Activated T-cell treated with anti-CD3 and anti-CD28 coated beads, Interleukin-2, amount 50 U/mL, for 24 hours (primary cell): ENCODE data around the gene PSME1.

Experiments used
- DNase-seq: peaks from one replicate; pipeline ENCODE4 v3.0.0-alpha.2; 2020
- H3K27ac Mint-ChIP-seq: 2 replicates; pipeline ENCODE4 v1.8.0; 2020; ENCODE audit warnings: mild to moderate bottlenecking, mixed read lengths
- H3K27me3 Mint-ChIP-seq: 2 replicates; pipeline ENCODE4 v1.8.0; 2020; ENCODE audit warnings: mixed read lengths
- H3K36me3 Mint-ChIP-seq: 2 replicates; pipeline ENCODE4 v1.8.0; 2020; ENCODE audit warnings: low read depth, mixed read lengths
- H3K4me1 Mint-ChIP-seq: 2 replicates; pipeline ENCODE4 v1.8.0; 2020; ENCODE audit warnings: low read depth, mixed read lengths
- H3K4me3 Mint-ChIP-seq: 2 replicates; pipeline ENCODE4 v1.8.0; 2020; ENCODE audit warnings: mild to moderate bottlenecking, moderate library complexity, mixed read lengths
- H3K9me3 Mint-ChIP-seq: 2 replicates; pipeline ENCODE4 v1.8.0; 2020; ENCODE audit warnings: mixed read lengths

PSME1 gene

DNA sequence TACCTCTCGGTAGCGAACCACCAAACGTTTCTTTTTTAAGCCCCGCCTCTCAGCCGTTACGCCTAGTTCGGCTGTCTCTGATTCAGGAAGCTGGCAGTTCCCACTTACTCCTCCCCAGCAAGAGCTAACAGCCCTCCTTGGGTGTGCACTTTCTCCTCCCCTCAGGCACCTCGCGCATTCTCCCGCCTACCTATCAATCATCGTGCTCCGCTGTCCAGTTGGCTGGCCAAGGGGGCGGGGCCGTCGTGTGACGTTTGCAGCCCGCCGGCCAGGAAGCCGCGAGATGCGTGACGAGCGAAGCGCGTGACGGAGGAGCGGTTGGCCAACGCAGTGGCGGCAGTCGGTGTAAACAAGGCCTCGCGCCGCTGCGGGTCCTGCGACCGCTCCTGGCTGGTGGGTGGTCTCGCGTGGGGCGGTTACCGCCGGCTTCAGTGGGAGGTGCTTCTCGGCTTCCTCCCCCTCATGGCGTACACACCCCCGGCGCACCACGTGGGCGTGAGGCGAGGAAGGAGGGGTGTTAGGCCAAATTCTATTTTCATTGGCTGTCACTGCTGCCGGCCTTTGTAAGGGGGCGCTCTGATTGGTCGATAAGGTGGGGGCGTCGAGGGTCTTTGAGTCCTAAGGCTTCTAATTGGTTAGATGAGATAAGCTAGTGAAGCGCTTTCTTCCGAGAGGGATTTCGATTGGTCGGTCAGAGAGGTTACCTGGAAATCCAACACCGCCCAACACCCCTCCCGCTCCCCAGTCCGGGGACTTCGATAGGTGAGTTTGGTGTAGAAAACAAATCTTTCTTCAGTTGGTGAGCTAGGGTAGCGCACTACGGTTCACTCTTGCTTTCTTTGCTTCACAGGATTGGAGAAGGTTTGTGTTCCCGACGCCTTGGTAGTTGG lies 21.2 kb upstream of the PSME1 start, which contains the start of the genes DCAF11 and NRL:
DCAF11 (plus strand) TSS at position 246 of the 890 bp plus-strand sequence. CDS start 818 bp downstream, outside the sequence.
NRL (minus strand) TSS at position 418 of the 890 bp plus-strand sequence. CDS start 32,101 bp downstream, outside the sequence.
- Mint-ChIP-seq H3K27me3 (no peaks in the 10 kb centered on the region), H3K9me3 (no peaks in the 10 kb centered on the region), H3K36me3 (peaks cover 58% of the 10 kb centered on the region), H3K4me3 (peak within 1 kb of the TSS; percentile 90), H3K27ac (peak within 1 kb of the TSS; percentile 99), H3K4me1 (peaks cover 27% of the 10 kb centered on the region)
- DNase-seq = peak; percentile 98

DNA sequence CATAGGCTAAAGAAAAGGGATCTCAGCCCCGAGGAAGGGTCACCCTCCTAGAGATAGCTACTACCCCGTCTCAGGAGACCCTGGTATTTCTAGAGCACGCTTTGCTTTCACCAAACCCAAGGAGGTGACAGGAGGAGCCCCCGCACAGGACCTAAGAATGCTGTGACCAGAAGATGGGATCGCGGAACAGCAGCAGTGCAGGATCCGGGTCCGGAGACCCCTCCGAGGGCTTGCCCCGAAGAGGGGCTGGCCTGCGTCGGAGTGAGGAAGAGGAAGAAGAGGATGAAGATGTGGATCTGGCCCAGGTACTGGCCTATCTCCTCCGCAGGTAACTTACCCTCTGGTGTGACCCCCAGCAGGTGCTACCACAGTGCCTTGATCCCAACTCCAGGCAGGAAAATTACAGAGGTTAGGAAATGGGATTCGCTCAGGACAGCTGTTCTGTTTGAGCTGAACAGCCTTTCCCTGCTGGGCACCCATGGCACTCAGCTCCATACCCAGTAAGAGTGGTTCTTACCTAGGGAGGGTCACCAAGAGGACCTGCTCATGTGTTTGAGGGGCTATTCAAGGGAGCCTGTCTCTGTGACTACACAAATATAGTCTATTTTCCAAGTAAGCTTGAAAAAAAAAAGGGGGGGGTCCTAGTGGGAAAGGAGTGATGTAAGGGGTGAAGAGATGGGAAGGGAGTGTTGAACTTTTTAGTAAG lies 20.4 kb upstream of the PSME1 start:
- no peaks in the 10 kb centered on the region for H3K9me3 Mint-ChIP-seq
- DNase-seq = no peak
- H3K27me3 Mint-ChIP-seq = no peaks in the 10 kb centered on the region
- peaks cover 25% of the 10 kb centered on the region for H3K4me1 Mint-ChIP-seq
- H3K4me3 Mint-ChIP-seq = peak overlapping the region; percentile 90
- peak overlapping the region; percentile 99 for H3K27ac Mint-ChIP-seq
- peaks cover 62% of the 10 kb centered on the region for H3K36me3 Mint-ChIP-seq

DNA sequence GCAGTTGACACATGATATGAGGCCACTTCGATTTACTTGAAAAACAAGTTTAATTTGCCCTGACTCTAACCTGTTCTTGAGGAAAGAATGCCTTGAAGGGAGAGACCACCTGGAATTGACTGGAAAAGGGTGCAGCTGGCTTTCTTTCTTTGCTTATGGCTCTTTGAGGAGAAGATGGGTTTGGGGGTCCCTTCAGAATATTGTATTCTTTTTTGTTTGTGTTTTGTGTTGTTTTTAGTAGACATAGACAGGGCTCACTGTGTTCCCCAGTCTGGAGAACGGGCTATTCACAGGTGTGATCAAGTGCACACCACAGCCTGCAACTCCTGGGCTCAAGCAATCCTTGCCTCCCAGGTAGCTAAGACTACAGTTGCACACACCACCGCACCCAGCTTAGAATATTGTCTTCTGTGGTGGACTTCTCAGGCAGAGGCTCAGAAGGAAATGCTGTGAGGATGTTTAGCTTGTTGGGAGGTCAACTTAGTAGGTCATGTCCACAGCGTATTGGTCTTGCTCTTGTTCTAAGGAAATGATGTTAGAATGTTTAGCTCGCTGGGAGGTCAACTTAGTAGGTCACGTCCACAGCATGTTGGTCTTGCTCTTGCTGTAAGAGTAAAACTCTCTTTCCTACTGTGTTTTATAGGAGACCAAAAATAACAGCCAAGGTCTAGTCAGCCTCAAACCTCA lies 19.7 kb upstream of the PSME1 start:
- Mint-ChIP-seq H3K4me1 (peaks cover 24% of the 10 kb centered on the region), H3K27ac (peak overlapping the region; percentile 99), H3K4me3 (peak overlapping the region; percentile 90), H3K27me3 (no peaks in the 10 kb centered on the region), H3K9me3 (no peaks in the 10 kb centered on the region), H3K36me3 (peaks cover 69% of the 10 kb centered on the region)
- DNase-seq = no peak

DNA sequence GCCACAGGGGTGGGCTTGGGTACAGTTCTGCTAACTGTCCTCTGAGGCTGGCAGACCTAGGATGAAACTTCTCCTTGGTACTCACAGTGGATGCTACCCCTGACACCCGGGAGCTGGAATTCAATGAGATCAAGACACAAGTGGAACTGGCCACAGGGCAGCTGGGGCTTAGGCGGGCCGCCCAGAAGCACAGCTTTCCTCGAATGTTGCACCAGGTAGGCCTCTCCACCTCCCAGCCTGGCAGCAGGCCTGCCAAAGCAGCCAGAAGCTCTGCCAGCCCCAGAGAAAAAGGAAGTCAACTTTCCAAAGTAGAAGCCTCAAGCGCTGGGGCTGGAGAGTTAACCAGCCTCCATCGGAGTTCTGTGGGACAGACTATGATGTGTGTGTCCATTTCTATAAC lies 18.8 kb upstream of the PSME1 start:
- Mint-ChIP-seq H3K4me1 (peaks cover 24% of the 10 kb centered on the region), H3K36me3 (peaks cover 78% of the 10 kb centered on the region), H3K4me3 (no peak overlapping the region), H3K27me3 (no peaks in the 10 kb centered on the region), H3K9me3 (no peaks in the 10 kb centered on the region), H3K27ac (no peak overlapping the region)
- DNase-seq = no peak

DNA sequence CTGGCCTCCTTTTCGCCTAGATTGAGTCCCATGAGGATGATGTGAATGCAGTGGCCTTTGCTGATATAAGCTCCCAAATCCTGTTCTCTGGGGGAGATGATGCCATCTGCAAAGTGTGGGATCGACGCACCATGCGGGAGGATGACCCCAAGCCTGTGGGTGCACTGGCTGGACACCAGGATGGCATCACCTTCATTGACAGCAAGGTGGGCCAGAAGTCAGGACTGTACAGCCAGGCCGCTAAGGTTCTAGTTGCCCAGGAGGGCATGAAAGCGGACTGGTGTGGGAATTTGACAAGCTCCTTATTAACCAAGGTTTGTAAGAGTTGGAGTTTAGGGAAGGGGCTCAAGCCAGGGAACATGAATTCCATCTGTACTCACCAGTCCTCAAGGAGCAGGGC lies 16.3 kb upstream of the PSME1 start:
- Mint-ChIP-seq H3K4me1 (peaks cover 24% of the 10 kb centered on the region), H3K36me3 (peaks cover 89% of the 10 kb centered on the region), H3K9me3 (no peaks in the 10 kb centered on the region), H3K27ac (no peak overlapping the region), H3K27me3 (no peaks in the 10 kb centered on the region), H3K4me3 (no peak overlapping the region)
- DNase-seq = no peak

DNA sequence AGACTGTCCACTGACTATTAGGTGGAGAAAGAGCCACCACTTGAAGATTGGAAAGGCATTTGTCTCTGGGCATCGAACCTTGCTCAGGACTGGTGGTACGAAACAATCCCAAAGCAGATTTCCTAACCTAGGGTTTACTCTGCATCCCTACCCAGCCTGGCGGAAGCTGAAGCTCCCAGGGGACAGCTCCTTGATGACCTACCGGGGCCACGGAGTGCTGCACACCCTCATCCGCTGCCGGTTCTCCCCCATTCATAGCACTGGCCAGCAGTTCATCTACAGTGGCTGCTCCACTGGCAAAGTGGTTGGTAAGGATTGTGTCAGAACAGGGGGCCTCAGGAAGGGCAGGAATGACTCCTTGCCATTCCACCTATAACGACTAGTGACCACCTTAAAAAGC lies 14.8 kb upstream of the PSME1 start:
- no peak for DNase-seq
- Mint-ChIP-seq H3K4me1 (peaks cover 10% of the 10 kb centered on the region), H3K9me3 (no peaks in the 10 kb centered on the region), H3K36me3 (peaks cover 80% of the 10 kb centered on the region), H3K27ac (no peak overlapping the region), H3K27me3 (no peaks in the 10 kb centered on the region), H3K4me3 (no peak overlapping the region)

DNA sequence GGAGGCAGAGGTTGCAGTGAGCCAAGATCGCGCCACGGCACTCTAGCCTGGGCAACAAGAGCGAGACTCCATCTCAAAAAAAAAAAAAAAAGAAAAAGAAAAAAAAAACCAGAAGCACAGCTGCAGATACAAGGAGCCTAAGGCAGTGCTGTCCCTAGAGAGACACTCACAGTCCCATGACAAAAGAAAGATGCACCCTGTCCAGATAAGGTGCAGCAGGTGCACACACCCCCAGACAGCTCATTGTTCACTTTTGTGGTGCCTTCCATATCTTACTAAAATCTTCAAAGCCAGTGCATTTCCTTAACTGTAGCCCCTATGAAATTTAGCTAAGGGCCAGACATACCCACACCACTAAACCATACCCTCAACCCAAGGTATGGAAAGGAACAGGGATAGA lies 13.6 kb upstream of the PSME1 start:
- no peaks in the 10 kb centered on the region for H3K4me1 Mint-ChIP-seq
- DNase-seq = no peak
- no peaks in the 10 kb centered on the region for H3K9me3 Mint-ChIP-seq
- no peak overlapping the region for H3K4me3 Mint-ChIP-seq
- peaks cover 69% of the 10 kb centered on the region for H3K36me3 Mint-ChIP-seq
- peak overlapping the region; percentile 37 for H3K27ac Mint-ChIP-seq
- H3K27me3 Mint-ChIP-seq = no peaks in the 10 kb centered on the region

DNA sequence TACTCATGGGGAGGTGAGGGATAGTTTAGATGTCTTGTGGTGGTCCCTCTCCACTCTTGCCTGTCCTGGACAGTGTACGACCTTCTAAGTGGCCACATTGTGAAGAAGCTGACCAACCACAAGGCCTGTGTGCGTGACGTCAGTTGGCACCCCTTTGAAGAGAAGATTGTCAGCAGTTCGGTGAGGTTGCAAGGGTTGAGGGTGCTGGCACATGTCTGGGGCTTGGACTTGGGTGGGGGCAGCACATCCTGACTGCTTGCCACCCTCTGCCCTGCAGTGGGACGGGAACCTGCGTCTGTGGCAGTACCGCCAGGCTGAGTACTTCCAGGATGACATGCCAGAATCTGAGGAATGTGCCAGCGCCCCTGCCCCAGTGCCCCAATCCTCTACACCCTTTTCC lies 13.1 kb upstream of the PSME1 start:
- peaks cover 65% of the 10 kb centered on the region for H3K36me3 Mint-ChIP-seq
- no peaks in the 10 kb centered on the region for H3K27me3 Mint-ChIP-seq
- no peak overlapping the region for H3K4me3 Mint-ChIP-seq
- H3K4me1 Mint-ChIP-seq = peaks cover 1% of the 10 kb centered on the region
- H3K27ac Mint-ChIP-seq = no peak overlapping the region
- H3K9me3 Mint-ChIP-seq = no peaks in the 10 kb centered on the region
- no peak for DNase-seq

DNA sequence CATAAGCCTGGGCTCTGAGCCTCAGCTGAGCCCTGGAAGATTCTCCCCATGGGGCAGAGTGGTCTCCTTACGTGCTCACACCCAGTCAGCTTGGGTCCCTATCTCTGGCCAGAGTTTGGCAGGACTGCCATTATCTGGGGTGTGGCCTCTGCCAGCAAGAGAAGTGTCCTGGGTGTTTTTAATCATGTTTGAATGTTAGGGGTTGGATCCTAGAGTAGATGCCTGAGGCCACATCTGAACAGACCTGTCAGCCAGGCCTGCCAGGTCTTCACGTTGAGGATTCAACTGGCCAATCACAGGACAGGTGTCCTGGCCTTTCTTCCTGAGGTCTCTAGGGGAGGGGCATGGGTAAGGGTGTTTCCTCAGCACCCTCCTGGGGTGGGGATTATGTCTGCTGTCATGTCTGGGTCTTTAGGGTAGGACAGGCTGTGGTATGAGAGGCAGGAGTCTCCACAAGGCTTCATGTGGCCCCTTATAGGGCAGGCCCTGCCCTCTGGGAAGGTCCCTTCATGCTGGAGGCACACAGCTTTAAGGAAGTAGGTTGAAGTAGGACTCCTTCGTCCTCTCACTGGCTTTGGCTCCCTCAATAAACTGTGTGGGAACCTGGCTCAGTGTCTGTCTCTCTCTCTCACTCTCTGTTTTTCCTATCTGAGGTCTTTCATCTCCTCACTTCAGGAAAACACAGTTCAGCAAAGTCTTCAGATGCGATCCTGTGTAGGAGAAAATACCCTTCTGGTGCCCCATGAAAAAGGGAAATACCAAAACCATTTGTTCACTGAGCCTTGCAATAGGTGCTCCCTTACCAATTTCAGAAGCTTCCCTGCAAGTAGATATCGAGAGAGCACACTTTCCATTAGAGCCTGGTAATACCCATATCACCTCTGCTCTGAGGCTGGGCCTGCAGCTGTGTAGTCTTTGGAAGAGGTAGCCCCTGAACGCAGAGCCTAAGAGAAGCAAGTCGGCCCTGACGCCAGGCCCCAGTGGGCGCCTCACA lies 12.3 kb upstream of the PSME1 start:
- Mint-ChIP-seq H3K36me3 (peaks cover 56% of the 10 kb centered on the region), H3K4me3 (no peak overlapping the region)

DNA sequence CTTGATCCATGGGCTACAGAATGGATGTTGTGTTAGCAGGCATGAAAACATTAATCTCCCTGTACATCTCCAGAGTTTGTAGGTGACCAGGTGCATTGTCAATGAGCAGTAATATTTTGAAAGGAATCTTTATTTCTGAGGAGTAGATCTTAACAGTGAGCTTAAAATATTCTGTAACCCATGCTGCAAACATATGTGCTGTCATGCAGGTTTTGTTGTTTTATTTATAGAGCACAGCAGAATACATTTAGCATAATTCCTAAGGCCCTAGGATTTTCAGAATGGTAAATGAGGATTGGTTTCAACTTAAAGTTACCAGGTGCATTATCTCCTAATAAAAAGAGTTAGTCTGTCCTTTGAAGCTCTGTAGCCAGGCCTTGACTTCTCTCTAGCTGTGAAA lies 9.1 kb upstream of the PSME1 start:
- no peak overlapping the region for H3K27ac Mint-ChIP-seq
- DNase-seq = no peak
- no peaks in the 10 kb centered on the region for H3K9me3 Mint-ChIP-seq
- H3K4me3 Mint-ChIP-seq = no peak overlapping the region
- peaks cover 28% of the 10 kb centered on the region for H3K36me3 Mint-ChIP-seq
- H3K4me1 Mint-ChIP-seq = peaks cover 6% of the 10 kb centered on the region
- no peaks in the 10 kb centered on the region for H3K27me3 Mint-ChIP-seq

More for the DNA sequence above, 12.3 kb upstream of the PSME1 start:
- peak overlapping the region; percentile 74 for H3K27ac Mint-ChIP-seq
- no peak for DNase-seq
- no peaks in the 10 kb centered on the region for H3K27me3 Mint-ChIP-seq
- no peaks in the 10 kb centered on the region for H3K9me3 Mint-ChIP-seq
- peaks cover 3% of the 10 kb centered on the region for H3K4me1 Mint-ChIP-seq

DNA sequence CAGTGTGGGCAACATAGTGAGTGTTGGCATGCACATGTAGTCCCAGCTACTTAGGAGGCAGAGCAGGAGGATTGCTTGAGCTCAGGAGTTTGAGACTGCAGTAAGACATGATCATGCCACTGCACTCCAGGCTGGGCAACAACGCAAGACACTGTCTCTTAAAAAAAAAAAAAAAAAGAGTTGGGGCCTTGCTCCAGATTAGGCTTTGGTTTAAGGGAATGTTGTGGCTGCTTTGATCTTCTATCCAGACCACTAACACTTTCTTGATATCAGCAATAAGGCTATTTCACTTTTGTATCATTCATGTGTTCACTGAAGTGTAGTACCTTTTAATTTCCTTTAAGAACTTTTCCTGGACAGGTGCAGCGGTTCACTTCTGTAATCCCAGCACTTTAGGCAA lies 8.3 kb upstream of the PSME1 start:
- no peak overlapping the region for H3K4me3 Mint-ChIP-seq
- no peaks in the 10 kb centered on the region for H3K27me3 Mint-ChIP-seq
- no peak for DNase-seq
- peaks cover 13% of the 10 kb centered on the region for H3K4me1 Mint-ChIP-seq
- H3K27ac Mint-ChIP-seq = no peak overlapping the region
- peaks cover 21% of the 10 kb centered on the region for H3K36me3 Mint-ChIP-seq
- no peaks in the 10 kb centered on the region for H3K9me3 Mint-ChIP-seq

DNA sequence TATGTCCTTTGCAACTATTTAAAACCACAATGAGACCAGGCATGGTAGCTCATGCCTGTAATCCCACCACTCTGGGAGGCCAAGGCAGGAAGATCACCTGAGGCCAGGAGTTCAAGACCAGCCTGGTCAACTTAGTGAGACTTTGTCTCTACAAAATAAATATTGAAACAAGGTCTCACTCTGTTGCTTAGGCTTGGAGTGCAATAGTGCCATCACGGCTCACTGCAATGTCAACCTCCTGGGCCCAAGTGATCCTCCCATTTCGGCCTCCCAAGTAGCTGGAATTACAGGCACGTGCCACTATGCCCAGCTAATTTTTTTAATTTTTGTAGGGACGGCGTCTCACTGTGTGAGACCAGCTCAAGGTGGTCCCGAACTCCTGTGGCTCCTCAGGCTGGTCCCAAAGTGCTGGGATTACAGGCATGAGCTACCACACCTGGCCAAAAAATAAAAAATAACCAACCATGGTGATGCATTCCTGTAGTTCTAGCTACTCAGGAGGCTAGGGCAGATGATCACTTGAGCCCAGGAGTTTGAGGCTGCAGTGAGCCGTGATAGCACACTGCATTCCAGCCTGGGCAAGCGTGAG lies 6.5 kb upstream of the PSME1 start:
- no peak for DNase-seq
- Mint-ChIP-seq H3K27me3 (no peaks in the 10 kb centered on the region), H3K9me3 (no peaks in the 10 kb centered on the region), H3K4me1 (peaks cover 18% of the 10 kb centered on the region), H3K36me3 (peaks cover 4% of the 10 kb centered on the region), H3K4me3 (no peak overlapping the region), H3K27ac (no peak overlapping the region)

DNA sequence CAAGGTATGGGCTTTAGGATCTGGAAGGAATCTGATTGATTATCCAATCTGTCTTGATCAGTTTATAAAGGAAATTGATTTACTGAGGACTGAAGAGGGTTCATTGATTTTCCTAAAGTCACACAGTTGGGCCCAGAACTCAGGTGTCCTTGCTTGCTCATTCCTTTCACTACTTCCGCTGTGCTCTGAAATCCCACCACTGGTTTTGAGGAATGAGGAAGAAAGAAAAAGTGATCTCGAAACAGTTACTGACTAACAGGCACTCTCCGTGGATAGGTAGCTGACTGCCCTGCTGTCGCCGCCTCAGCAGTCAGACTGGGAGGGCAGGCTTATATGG lies 5.6 kb upstream of the PSME1 start, which contains the start of gene FITM1:
FITM1 (plus strand) TSS at position 280 of the 337 bp plus-strand sequence. CDS start 905 bp downstream, outside the sequence.
- peaks cover under 1% of the 10 kb centered on the region for H3K36me3 Mint-ChIP-seq
- DNase-seq = no peak
- no peak within 1 kb of the TSS for H3K4me3 Mint-ChIP-seq
- no peaks in the 10 kb centered on the region for H3K9me3 Mint-ChIP-seq
- H3K27ac Mint-ChIP-seq = no peak within 1 kb of the TSS
- H3K27me3 Mint-ChIP-seq = no peaks in the 10 kb centered on the region
- H3K4me1 Mint-ChIP-seq = peaks cover 22% of the 10 kb centered on the region
